GM18867 (cell line): Measurements from ENCODE around the gene GRK5.

Experiments used
- ATAC-seq: cut with Tn5 transposase; IDR thresholded peaks from one replicate; pipeline ENCODE4 v1.9.1; 2021; ENCODE audit warnings: mild to moderate bottlenecking, moderate library complexity; ENCODE audit not compliant: unreplicated experiment

GRK5 gene

DNA sequence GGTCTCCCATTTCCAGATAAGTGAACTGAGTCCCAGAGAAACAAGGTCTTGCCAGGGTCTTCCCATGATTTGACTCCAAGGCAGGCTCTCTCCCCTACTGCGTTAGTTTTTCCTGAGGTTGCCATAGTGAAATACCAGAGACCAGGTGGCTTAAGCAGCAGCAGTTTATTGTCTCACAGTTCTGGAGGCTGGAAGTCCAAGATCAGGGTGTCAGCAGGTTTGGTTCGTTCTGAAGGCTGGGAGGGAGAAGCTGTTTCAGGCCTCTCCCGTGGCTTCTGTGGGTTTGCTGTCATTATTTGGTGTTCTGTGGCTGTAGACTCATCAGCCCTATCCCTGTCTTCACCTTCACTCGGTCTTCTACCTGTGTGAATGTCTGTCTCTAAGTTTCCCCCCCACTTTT, 129.9 kb downstream of the GRK5 start:
- ATAC-seq = no peak

DNA sequence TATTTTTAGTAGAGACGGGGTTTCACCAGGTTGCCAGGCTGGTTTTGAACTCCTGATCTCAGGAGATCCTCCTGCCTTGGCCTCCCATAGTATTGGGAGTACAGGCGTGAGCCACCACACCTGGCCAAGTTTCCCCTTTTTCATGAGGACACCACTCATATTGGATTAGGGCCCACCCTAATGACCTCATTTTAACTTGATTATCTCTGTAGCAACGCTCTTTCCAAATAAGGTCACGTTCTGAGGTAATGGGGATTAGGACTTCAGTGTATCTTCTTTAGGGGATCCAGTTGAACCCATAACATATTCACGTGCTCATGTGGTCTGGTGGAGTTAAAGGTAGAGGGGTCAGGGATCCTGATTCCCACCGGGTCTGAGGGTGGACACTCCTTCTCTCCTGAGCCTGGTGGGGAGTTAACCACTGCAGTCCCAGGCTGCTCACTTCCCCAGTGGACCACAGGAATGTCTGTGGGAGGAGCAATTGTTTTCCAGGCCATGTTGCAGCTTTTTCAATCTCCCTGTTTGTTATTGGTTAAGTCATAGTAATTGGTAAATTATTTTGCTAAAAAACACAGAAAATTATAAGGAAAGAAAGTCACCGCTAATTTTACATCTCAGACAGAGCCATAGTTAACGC, 130.5 kb downstream of the GRK5 start:
- no peak for ATAC-seq

DNA sequence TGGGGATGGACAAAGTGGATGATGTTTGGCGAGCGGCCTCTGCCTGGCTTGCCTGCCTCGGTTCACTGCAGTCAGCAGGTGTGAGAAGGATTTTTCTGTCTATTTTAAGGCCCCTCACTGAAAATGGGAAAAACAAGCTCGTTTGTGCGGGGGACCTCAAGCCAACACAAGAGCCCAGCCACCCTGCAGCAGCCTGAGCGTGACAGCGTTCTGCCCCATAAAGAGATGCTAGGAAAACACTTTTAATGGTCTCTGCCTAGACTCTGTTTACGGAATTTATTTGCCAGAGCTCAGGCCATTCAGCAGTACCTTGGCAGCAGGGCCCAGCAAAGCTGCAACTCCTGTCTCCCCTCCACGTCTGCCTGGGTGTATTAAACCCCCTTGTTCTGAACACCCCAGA, 131.7 kb downstream of the GRK5 start:
- ATAC-seq = no peak

DNA sequence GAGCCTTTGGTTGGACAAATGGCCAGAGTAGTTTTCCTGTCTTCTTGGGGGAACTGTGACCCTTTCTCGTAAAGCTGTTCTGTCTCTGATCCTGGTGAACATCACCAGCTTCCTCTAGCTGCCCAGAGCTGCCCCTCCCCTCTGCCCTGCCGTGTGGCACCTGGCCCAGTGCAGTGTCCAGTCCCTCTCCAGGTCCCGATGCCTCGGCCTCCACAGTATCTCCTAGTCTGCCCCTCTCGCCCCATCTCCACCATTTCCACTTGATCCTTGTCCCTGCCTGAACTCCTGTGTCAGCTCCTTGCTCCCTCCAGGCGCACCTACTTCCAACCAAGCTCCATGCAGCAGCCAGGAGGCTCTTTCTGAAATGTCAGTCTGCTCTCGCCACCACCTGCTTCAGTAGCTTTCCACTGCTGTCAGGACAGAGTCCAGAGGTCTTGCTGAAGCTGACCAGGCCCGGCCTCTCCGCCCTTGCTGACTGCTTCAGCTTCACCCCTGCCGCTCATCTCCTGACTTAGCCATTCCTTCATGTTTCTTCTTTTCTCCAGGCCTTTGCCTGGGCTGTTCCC, 133.6 kb downstream of the GRK5 start:
- no peak for ATAC-seq

DNA sequence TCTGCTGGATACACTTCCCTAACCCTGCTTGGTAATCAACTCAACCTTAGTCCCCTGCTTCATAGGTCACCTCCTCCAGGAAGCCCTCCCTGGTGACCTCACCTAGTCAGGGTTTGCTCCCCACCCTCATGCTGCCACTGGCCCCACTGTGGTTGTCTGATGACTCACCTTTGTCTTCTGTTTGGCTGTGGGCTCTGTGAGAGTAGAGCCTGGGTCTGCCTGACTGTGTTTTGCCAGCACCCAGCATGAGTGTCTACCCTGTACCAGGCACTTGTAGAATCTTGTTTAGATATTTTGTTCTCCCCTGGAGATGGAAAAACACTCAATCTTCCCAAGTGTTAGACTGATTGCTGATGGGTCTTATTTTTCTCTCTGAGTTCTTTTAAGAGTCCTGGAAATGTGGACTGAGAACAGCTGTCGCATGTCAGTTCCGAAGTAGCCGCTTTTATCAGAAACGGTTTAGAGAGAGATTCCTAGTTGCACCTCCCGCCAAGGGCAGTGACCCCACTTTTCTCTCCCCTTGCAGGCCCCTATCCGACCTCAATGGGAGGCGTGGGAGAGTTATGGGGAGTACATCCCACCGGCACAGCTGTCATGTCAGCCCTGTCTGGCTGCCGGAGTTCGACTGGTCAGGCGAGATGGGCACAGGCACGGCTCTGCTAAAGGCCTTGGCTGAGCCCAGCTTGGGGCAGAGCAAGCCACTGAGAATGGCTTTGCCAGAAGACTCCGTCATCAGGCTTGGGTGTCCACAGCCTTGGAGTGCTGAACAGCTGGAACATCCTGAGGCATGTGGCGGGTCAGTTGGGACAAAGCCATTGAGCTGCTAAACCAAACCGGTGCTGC, 134.3 kb downstream of the GRK5 start:
- no peak for ATAC-seq

DNA sequence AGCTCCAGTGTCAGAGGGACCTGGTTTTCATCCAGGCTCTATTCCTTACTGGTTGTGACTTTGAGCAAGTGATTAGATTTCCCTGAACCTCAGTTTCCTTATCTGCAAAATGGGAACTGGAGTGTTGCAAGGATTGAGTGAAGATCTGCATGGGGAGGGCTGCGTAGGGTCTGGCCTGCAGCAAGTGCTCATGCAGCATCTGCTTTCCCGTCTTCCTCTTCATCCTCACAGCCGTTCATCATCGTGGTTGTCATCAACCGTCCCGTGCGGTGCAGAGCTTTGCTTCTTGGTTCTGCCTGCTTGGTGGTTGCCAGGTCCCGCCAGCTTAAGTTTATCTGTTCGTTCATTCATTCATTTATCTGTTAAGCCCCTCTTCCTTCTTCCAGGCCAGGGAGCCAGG, 135.0 kb downstream of the GRK5 start:
- ATAC-seq = no peak

DNA sequence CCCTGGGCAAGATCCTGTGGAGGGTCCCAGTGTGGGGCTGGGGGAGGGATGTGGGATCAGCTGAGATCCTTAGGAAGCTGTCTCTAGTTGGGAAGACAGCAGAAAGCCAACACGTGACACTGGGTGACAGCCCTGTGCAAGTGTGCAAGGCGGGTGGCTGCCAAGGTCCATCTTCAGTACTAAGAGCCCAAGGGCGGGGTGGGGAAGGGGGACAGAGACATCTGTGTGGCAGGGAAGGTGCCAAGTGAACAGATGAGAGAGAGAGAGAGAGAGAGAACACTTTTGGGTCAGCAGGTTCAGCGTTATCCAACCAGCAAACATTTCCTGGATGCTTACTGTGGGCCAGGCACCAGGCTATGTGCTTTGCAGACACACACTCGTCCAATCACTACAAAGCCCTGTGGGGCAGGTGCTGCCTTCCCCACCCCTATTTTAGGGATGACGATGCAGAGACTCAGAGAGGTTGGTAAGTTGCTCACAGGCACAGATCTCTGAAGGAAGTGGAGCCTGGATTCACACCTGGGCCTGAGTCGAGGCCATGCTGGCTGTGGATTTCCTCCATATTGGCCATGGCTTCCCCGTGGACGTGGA, 135.7 kb downstream of the GRK5 start:
- ATAC-seq = no peak

DNA sequence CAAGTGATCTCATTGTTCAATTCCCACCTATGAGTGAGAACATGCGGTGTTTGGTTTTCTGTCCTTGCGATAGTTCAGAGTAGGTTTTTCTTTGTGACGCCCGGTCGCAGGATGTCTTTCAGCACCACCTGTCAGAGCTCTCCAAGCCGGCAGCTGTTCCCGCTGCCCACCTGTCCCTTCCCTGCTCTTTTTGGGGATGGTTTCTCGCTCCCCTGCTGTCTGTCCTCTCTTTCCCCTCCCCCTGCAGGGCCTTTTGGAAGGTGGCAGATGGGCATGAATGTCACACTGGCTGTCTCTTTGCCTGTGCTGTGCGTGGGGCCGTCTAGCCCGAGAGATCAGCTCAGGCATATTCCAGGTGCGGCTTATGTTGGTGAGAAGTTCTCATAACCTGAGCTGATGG, 137.0 kb downstream of the GRK5 start:
- ATAC-seq = no peak

DNA sequence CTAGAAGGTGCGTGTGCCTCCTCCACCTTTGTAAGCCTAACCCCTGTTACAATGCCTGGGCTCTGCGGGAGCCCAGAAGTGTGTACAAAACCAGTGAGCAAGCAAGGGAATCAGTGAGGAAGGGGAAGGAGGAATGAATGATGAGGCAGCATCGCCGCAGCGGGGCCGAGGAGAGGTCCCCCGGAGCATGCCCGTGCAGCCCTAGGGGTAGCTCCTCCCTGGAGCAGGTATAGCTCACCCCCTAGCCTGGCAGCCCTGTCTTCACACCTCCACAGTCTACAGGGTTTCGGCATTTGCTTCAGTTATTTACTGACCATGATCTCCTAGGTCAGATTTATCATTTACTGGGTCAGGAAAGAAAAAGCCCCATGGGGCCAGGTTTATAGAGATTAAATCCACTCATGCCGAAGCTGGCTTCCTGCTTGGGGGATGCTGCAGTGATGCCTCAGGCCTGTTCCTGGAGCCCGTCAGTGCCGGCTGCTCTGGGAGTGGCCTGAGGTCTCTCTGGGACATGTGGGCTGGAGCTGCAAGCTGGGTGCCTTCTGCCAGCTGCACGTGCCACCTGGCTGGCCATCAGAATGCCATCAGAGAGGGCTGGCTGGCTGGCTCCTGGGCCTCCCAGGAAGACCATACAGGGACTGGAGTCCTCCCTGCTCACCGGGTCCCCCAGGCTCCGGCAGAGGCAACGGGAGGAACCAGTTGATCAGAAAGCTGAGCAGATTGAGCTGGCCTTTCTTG, 138.9 kb downstream of the GRK5 start:
- no peak for ATAC-seq

DNA sequence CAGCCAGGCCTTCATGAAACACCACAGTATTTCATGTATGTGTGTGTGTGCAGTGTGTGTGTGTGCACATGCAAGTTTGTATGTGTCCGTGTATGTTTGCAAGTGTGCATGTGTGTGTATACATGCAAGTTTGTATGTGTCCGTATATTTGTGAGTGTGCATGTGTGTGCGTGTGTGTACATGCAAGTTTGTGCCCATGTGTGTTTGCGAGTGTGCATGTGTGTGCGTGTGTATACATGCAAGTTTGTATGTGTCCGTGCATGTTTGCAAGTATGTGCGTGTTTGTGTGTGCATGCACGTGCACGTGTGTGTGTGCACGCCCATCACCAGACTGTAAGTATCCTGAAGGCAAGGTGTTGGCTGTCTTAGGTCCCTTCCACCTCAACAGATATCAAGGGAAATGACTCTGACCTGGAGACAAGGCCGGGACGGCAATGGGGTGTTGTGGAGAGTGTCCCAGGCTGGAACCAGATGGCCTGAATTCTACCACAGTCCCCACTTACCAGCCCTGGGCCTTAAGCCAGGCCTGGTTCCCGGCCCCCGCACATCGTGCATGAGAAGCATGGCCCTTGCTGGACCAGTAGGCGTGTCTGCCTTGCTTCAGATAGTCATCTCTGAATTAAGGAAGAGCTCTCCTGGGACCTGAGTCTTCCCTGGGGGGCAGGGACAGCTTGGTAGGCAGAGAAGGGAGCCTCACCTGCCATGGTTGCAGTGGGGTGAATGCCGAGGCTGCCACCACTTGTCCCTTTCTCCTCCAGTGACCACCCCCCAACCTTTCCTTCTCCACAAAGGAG, 140.0 kb downstream of the GRK5 start:
- ATAC-seq = no peak

DNA sequence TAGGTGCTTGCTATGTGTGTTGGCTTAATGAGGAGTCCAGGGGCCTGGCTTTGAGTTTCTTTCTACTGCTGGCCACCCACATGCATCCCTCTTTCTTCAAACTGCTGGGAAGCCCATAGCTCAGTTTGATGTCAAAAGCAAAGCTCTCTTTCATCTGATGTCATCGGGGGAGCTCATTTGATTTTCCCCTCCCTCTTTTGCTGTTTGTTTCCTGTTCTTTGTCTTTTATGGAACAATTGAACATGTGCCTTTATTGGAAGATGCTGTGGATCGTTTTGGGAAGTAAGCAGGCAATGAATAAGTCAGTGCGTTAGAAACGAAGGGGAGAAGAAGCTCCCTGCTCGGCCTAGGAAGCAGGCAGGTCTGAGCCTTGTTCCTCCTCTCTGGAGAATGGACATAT, 140.7 kb downstream of the GRK5 start:
- no peak for ATAC-seq

DNA sequence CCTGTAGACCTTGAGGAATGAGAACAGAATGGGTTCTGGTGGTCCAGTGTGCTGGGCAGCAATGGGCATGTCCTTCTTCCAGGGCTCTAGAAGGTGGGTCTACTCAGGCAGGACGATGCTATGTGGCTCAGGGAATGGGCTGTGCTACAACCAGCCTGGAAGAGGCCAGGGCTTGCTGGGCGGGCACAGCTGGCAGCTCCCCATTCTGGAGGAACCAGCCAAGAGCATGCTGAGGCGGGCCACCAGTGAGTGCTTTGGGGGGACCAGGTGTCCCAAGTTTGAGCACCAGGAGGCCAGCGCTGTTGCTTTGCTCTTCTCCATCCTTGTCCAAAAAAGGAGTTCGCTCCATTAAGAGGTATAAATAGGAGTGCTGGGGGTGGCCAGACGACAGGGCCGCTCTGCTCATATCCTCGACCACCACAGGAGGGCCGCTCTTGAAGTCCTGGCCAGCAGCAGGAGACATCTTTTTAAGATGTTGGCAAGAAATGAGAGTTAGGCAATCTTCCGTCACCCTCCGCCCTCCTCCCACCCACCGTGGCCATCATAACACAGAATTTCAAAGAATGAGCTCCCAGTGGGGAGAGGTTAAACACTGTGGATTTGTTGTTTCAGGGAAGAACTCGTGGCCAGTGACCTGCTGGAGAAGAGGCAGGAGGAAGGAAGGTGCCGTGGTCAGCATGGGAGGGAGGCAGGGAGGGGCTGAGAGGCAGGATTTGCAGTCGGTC, 141.3 kb downstream of the GRK5 start:
- ATAC-seq = no peak

DNA sequence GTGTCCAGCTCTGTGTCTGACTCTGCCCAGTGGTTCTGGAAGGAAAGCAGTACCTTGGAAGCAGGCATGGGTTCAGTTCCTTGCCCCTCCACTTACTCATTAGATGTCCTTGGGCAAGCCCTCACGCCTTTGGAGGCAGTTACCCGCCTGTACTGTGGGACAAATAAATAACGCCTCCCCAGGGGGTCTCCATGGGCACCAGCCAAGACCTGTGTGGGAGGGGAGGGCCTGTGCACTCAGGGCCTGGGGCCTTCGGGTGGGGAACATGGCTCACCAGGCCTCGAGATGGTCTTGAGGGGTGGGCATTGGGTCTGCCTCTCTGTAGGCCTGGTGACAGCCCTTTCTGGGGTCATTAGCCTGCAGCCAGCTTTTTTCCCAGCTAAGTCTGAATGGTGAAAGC, 142.0 kb downstream of the GRK5 start:
- no peak for ATAC-seq

DNA sequence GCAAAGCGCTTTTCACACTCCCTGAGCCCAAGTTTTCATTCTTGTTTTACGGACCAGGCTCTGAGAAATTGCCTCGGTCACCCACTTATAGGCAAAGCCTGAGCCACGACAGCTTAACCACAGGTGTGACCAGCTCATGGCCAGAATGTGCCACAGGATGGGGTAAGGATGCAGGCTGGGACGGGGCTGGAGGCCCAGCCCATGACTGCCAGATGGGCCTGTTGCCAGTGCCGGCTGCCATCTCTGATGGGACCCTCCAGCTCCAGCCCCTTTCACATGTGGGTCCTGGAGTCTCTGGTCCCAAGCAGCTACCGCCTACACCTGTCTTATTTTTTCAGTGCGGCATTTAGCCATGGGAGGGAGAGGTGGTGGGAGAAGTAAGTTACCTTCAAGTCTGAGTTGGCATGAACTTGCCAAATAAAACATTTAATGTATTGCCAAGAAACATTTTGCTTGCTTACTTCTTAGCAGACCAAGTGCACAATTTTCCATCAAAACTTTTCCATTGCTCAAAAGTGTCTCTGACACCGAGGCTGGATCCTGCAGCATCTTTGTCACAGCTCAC, 142.6 kb downstream of the GRK5 start:
- ATAC-seq = no peak

DNA sequence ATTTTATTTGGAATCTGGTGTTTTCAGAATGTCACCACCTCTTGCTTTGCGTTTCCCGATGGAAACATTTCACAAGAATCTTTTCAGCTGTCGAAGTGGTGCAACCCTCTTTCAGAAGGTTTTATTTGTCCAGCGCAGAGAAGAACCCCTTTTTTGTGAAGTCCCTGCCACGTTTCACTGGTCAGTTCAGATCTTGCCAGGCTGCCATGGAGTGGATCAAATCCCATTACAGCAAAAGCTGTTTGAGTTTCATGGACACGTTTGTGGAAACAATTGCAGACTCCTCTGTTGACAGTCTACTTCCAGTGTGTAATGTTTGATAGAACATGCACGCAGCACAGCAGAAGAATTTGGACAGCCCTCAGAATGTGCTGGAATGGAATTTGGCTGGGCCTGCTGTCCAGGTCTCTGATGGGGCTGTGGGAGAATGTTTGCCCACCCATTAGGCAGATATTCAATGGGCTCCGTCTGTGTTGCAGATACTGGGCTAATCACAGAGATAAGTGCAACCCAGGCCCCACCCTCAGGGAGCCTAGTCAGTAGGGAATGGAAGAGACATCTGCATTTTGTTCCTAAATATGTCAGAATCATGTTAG, 143.2 kb downstream of the GRK5 start:
- ATAC-seq = no peak

DNA sequence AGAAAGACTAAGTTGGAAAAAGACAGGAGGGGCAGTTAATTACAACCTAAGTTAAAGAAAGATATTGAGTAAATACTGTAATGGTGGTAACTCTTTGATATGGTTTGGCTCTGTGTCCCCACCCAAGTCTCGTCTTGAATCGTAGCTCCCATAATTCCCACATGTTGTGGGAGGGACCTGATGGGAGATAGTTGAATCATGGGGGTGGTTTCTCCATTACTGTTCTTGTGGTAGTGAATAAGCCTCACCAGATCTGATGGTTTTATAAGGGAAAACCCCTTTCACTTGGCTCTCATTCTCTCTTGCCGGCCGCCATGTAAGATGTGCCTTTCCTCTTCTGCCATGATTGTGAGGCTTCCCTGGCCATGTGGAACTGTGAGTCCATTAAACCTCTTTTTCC, 143.8 kb downstream of the GRK5 start:
- no peak for ATAC-seq

DNA sequence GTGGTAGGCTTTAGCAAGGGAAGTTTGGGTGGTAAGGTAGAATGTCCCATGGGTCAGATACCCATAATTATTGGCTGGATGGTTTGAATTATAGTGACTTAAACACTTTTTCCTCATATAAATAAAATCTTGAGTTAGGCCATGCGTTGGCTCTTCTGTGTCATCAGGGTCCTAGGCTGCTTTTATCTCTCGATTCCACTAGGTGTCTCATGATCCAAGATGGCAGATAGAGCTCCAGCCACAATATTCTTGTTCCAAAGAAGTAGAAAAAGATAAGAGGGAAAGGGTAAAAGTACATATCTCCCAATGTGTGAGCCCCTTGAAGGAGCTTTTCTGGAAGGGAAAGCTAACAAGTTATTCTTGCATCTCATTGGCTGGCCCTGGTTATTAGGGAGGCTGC, 144.7 kb downstream of the GRK5 start:
- ATAC-seq = no peak

DNA sequence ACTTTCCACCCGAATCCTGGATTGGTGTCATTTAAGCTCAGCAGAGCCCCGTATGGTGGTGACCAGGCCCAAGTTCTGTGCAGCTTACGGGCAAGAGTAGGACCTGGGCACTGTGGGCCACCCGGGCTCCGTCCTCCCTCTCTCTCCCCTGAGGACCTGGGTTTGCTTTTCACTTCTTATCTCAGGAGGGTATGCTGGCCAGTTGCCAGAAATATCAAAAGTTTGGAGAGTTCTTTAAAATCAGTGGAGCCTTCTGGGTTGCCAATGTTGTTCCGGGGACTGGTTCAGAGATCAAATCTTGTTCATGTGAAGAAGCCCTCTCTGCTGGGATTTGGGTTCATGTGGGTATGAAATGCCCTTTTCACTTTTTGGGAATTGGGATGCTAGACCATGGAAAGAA, 145.4 kb downstream of the GRK5 start:
- ATAC-seq = no peak

DNA sequence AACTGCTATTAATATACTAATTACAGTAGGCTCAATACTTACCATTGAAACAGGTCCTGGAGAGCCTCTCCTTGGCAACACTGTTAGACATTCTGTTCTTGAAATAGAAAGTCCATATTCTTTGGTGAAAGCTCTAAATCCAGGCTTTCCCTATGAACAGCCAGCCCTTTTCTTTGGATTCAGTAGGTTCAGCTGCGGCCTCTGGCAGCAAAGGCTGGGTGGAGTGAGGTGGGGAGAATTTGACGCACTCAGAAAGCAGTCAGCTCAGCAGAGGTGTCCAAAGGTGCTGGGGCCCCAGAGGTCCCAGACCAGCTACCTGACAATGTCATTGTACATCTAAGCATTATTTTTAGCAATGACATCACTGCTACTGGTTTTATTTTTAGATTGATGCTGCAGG, 146.1 kb downstream of the GRK5 start:
- no peak for ATAC-seq
